Esophagus muscularis mucosa (tissue), 4 donors: ENCODE results near the gene ADGRL4.
"Not testable (repeated sequence)": the region's sequence is repeated elsewhere in the genome, so short reads cannot be mapped to it uniquely, and the experiment has no call there.

ENCODE experiments used
- EP300 ChIP-seq: sonication (generic); formaldehyde crosslinking; IDR thresholded peaks from one replicate; pipeline ENCODE4 v1.6.1; 2017; ENCODE audit warnings: antibody characterized with exemption
- POLR2A ChIP-seq: fragments of 450-650 bp; IDR thresholded peaks from one replicate; pipeline ENCODE4 v1.6.1; 2017; ENCODE audit warnings: antibody characterized with exemption, moderate library complexity, mild to moderate bottlenecking, low read depth
- POLR2AphosphoS5 ChIP-seq, 2 donors: sonication (generic); formaldehyde crosslinking; IDR thresholded peaks; one replicate each; pipeline ENCODE4 v1.6.1; 2017; ENCODE audit warnings: antibody characterized with exemption in 2 of 2
- TF ChIP-seq, protein P1 (sequence below), 3 experiments: fragments of 200-600 bp in 2 of 3; fragments of 450-650 bp in 1 of 3; sonication (generic) in 2 of 3; IDR thresholded peaks; one replicate each; pipeline ENCODE4 v1.5.1; 2017 to 2019; ENCODE audit warnings: antibody characterized with exemption in 3 of 3, mild to moderate bottlenecking in 2 of 3, moderate library complexity in 1 of 3

DNA sequence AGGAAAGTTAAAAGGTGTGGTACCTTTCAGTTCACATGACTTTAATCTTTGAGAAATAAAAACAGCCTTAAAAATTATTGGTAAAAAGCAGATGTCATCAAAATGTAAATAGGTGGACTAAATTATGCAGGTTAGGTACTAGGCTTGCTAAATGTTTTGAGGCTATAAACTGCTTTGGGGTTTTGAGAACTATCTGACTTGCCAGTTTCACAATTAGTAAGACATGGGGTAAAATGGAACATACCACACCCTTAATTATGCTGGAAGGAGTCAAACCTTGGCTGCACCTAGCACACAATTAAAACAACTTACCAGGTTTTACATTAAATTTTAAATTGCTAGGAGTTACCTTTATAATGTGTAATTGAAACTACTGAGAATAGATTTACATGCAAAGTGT lies 39.4 kb downstream of the ADGRL4 start:
- TF ChIP-seq, protein P1, sequence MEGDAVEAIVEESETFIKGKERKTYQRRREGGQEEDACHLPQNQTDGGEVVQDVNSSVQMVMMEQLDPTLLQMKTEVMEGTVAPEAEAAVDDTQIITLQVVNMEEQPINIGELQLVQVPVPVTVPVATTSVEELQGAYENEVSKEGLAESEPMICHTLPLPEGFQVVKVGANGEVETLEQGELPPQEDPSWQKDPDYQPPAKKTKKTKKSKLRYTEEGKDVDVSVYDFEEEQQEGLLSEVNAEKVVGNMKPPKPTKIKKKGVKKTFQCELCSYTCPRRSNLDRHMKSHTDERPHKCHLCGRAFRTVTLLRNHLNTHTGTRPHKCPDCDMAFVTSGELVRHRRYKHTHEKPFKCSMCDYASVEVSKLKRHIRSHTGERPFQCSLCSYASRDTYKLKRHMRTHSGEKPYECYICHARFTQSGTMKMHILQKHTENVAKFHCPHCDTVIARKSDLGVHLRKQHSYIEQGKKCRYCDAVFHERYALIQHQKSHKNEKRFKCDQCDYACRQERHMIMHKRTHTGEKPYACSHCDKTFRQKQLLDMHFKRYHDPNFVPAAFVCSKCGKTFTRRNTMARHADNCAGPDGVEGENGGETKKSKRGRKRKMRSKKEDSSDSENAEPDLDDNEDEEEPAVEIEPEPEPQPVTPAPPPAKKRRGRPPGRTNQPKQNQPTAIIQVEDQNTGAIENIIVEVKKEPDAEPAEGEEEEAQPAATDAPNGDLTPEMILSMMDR (IDR thresholded peaks at IDR 0.05) = not testable (repeated sequence)
- TF ChIP-seq EP300; POLR2AphosphoS5 (IDR thresholded peaks at IDR 0.05); POLR2A: not testable (repeated sequence)
